NCI-H146 treated with DMSO at 0.1 percent for 48 hours (cell line): ENCODE results near the gene ARID3B.

Experiments
- DNase-seq: peaks from one replicate; lab custom pipeline; 2025; ENCODE audit not compliant: unreplicated experiment; lab: John Stamatoyannopoulos, UW

The ARID3B gene

GRCh38 chr15:74633781-74634180, 92.8 kb downstream of the ARID3B start:
- no peak for DNase-seq

DNA sequence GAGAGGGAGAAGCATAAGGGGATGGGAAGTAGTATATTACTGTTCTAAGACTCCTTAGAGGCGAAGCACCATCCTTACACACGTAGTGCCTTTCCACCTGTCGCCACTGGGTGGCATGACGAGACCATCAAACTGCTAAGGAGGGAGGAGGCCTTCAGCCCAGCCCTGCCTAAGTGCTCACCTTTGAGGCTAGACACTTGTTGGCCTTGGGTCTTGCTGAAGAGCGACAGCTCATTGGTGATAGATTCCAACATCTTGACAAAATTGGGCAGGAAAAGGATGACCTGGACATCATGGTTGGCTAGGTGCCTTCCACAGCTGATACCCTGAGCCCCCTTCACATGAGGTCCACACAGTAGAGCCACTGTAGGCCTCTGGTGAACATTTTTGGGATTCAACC, 94.2 kb downstream of the ARID3B start:
- DNase-seq, result no peak

DNA sequence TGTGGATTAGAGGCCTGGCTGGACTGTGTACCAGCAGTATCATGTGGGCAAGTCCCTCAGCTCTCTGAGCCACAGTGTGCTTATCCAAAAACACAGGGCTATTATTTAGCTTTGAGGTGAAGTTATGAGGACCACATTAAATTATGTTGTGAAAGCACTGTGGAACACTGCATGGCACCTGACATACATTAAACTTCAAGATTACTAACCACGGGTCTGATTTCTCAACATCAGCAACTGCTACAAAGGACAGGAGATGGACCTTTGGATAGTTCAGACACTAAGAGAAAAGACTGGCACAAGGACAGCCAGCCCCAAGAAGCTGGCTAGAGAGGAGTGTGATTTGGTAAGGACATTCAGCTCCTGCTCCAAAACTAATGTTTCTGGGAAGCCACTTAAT, 96.0 kb downstream of the ARID3B start:
- DNase-seq, result no peak

- DNase-seq, result no peak
These were observed 100.1 kb downstream of the ARID3B start for GRCh38 chr15:74641151-74641550.

DNA sequence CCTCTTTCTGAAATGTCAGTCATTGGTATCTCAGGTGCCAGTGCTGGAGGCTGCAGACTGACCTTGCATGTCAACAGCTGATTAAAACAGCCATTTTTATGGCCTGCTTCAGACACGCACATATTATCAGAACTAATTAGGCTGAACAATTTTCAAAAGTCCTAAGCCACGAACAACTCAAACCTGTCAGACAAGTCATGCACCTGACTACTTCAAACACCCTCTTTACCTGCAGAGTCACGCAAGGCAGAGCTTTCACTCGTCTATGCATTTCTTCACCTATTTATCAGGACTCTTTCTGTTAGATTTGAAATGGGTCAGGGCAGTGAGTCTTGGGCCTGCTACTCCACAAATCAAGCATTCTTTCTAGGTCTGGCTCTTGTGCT, 101.3 kb downstream of the ARID3B start:
- no peak for DNase-seq

DNA sequence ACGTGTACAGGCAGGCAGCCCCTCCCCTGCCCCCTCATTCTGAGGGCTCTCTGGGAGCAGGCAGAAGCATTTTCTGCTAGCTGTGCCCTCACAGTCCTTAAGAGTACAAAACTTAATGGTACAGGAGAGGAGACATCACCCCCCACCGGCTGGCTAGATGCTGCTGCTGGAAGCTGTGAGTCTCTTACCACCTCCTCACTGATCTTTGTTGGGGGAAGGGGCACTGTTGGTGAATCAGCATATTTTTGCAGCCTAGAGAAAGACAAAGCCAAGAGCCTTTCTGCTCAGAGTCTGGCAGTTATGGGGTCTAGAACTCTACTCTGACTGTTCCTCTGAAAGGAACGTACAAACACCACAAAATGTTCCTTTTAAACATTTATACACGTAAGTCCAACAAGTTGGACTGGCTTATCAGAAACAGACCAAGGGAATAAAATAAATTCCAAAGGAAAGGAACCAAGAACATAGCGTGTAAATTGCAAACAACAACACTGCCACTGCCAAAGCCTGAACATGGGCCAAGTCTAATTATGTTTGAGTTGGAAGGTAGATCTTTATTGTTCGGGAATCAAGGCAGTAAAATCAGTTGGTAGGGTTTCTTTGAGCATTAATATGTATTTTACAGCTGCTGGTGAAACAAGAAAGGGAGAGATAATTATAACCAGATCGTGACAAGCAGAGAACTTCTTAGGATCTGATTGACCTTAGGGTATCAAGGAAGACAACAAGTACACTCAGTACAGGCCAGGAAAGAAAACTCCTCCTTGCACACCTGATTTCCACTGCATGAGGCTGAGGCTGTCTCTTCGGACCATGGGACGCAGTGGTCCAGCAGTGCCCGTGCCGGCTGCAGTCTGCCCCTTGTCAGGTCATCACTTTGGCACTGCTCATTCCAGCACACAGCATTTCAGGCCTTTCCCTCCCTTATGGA, 102.0 kb downstream of the ARID3B start:
- no peak for DNase-seq

DNA sequence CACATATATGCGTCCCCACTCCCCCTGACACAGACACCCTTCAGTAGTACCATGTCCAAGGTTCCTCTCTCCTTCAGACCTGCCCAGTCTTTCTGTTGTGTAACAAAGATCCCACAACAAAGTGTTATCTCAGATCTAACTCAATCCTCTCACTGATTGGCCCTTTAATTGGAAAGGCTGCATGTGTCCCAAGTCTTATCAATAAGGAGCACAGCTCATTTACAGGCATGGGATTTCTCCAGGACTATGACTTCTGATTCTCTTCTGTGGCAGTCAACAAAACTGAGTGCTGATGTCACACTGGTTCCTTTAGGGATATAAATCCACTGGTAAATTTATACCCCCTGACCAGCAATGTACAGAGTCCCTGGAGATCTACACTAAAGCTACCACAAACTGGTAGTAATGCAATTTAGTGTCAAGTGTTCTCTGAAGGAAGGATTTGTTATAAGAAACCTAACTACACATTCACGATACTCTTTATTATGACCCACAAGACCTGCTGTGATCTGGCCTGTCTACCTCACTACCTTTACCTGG, 102.7 kb downstream of the ARID3B start:
- DNase-seq, result no peak

GRCh38 chr15:74646480-74646879, 105.5 kb downstream of the ARID3B start:
- DNase-seq, result no peak
